DMS 273 (cell line): Measurements from ENCODE around the gene YKT6.

Source experiments
- DNase-seq: peaks from one replicate; lab custom pipeline; 2025; ENCODE audit not compliant: unreplicated experiment; lab: John Stamatoyannopoulos, UW

YKT6 gene

GRCh38 chr7:44257213-44257612, 56.4 kb downstream of the YKT6 start:
- DNase-seq, result no peak

- peak; percentile 52 for DNase-seq
Measured at GRCh38 chr7:44257618-44258422, 57.0 kb downstream of the YKT6 start.

GRCh38 chr7:44258423-44258760, 57.6 kb downstream of the YKT6 start:
- no peak for DNase-seq

- DNase-seq, result no peak
Measured at GRCh38 chr7:44258865-44259546, 58.2 kb downstream of the YKT6 start.

GRCh38 chr7:44259547-44260457, 59.0 kb downstream of the YKT6 start:
- no peak for DNase-seq

GRCh38 chr7:44261240-44261639, 60.5 kb downstream of the YKT6 start:
- DNase-seq, result peak; percentile 87

- peak; percentile 31 for DNase-seq
Measured at GRCh38 chr7:44262031-44262430, 61.3 kb downstream of the YKT6 start.

GRCh38 chr7:44263326-44264082, 62.7 kb downstream of the YKT6 start:
- peak; percentile 37 for DNase-seq
